GM20431 (cell line): Measurements from ENCODE around the gene LRRC37A3.
"Not testable (repeated sequence)": the region's sequence is repeated elsewhere in the genome, so short reads cannot be mapped to it uniquely, and the experiment has no call there.

Source experiments
- in situ Hi-C: fragments of 300-500 bp; cut with MseI, MboI; formaldehyde crosslinking; loops from one replicate; pipeline ENCODE4 v1.15.0; 2020; ENCODE audit warnings: low sequenced_read_pairs; ENCODE audit not compliant: unreplicated experiment

LRRC37A3 gene

GRCh38 chr17:64928701-64929100 lies 9.4 kb upstream of the LRRC37A3 start:
- in situ Hi-C loops = not testable (repeated sequence)

GRCh38 chr17:64927444-64927843 lies 8.2 kb upstream of the LRRC37A3 start:
- in situ Hi-C loops = not testable (repeated sequence)

GRCh38 chr17:64926430-64926829 lies 7.2 kb upstream of the LRRC37A3 start:
- in situ Hi-C loops = not testable (repeated sequence)

- in situ Hi-C loops = not testable (repeated sequence)
These were observed 6.0 kb upstream of the LRRC37A3 start for GRCh38 chr17:64925244-64925643.

GRCh38 chr17:64923051-64923568 lies 3.8 kb upstream of the LRRC37A3 start:
- in situ Hi-C loops = not testable (repeated sequence)

- in situ Hi-C loops = no loop called here
These were observed 1.3 kb upstream of the LRRC37A3 start for GRCh38 chr17:64920419-64921172.

- in situ Hi-C loops = no loop called here
These were observed 744 bp upstream of the LRRC37A3 start for GRCh38 chr17:64920026-64920418.

- in situ Hi-C loops = not testable (repeated sequence)
These were observed 413 bp downstream of the LRRC37A3 start for GRCh38 chr17:64918842-64919288.

GRCh38 chr17:64917540-64917939 lies 1.7 kb downstream of the LRRC37A3 start:
- in situ Hi-C loops = not testable (repeated sequence)

- in situ Hi-C loops = not testable (repeated sequence)
These were observed 4.0 kb downstream of the LRRC37A3 start for GRCh38 chr17:64915244-64915643.

- in situ Hi-C loops = not testable (repeated sequence)
These were observed 9.1 kb downstream of the LRRC37A3 start for GRCh38 chr17:64910191-64910514.

- in situ Hi-C loops = not testable (repeated sequence)
These were observed 9.6 kb downstream of the LRRC37A3 start for GRCh38 chr17:64909511-64910190.

GRCh38 chr17:64904069-64904468 lies 15.2 kb downstream of the LRRC37A3 start:
- in situ Hi-C loops = not testable (repeated sequence)

- in situ Hi-C loops = not testable (repeated sequence)
These were observed 22.1 kb downstream of the LRRC37A3 start for GRCh38 chr17:64897136-64897535.

GRCh38 chr17:64874210-64874609 lies 45.1 kb downstream of the LRRC37A3 start:
- in situ Hi-C loops = not testable (repeated sequence)

- in situ Hi-C loops = not testable (repeated sequence)
These were observed 71.5 kb downstream of the LRRC37A3 start for GRCh38 chr17:64847504-64848466.

- in situ Hi-C loops = not testable (repeated sequence)
These were observed 72.4 kb downstream of the LRRC37A3 start for GRCh38 chr17:64846892-64847291.

GRCh38 chr17:64843918-64844317 lies 75.4 kb downstream of the LRRC37A3 start:
- in situ Hi-C loops = not testable (repeated sequence)

- in situ Hi-C loops = not testable (repeated sequence)
These were observed 76.4 kb downstream of the LRRC37A3 start for GRCh38 chr17:64842900-64843299.

- in situ Hi-C loops = not testable (repeated sequence)
These were observed 78.3 kb downstream of the LRRC37A3 start for GRCh38 chr17:64840960-64841359.
